Dermis microvascular lymphatic vessel endothelial cell (primary cell): ENCODE measurements around the gene SLC8A3. TPM values are rescaled to one million over a fixed set of nuclear protein-coding genes. Genes with fewer than 3 reads are reported as not detected.

Experiments used
- DNase-seq, 2 donors: peaks; one replicate each; pipeline versions ENCODE4 v3.0.0 to v3.0.0-alpha.2; 2010; ENCODE audit warnings: low read depth in 2 of 2
- total RNA-seq: library from RNA; depleted of rRNA; stranded (reverse); fragments of >200 nt; gene quantifications from 2 replicates; pipeline ENCODE4 v1.2.1, GENCODE V29; 2014

Gene SLC8A3
- total RNA-seq, 1 donor from 2014 or later: 0.13 TPM

- no peak for DNase-seq
These were observed 11.5 kb downstream of the SLC8A3 start for GRCh38 chr14:70177081-70177800.

- no peak for DNase-seq
These were observed 15.2 kb downstream of the SLC8A3 start for GRCh38 chr14:70173569-70173968.

- no peak for DNase-seq
These were observed 17.0 kb downstream of the SLC8A3 start for GRCh38 chr14:70171726-70172125.

DNA sequence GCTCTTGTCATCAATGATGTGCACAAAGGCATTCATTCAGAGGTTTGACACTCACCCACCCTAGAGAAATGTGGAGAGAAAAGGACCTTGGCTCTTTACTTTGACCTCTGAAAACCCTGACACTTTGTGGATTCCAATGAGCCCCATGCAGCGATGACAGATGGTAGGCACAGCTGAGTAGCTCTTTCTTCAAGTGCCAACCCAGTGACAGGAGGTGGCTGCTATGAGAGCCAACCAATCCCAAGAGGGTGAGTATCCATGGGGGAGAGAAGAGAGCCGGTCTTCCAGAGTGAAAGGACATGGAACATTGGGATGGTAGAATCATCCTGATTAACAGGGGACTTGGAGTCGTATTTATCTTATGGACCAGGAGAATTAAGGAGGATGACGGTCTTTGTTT is 17.8 kb downstream of the SLC8A3 start:
- DNase-seq: no peak

- no peak for DNase-seq
These were observed 20.3 kb downstream of the SLC8A3 start for GRCh38 chr14:70168406-70168805.

GRCh38 chr14:70166530-70167203 is 22.1 kb downstream of the SLC8A3 start:
- no peak for DNase-seq

DNA sequence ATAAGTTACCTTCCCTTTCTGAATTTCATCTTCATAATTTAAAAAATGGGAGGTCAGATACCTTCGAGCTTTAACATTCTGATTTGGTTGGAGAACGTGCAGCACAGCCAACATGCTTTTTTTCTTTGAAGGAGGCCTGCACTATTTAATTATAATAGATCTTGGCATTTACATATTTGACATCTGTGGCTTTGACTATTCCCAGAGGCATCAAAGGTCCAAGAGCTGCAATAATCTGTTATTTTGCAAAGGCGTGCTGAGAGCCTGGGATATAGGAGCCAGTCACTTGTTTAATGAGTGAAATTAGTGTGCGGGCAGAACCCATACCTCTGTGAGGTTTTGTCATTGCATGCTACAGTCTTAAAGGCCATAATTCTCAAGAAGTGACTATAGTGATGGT is 26.4 kb downstream of the SLC8A3 start:
- DNase-seq: no peak

- no peak for DNase-seq
These were observed 32.2 kb downstream of the SLC8A3 start for GRCh38 chr14:70156592-70156991.

GRCh38 chr14:70152704-70153103 is 36.0 kb downstream of the SLC8A3 start:
- no peak for DNase-seq

GRCh38 chr14:70152081-70152480 is 36.7 kb downstream of the SLC8A3 start:
- DNase-seq: no peak

DNA sequence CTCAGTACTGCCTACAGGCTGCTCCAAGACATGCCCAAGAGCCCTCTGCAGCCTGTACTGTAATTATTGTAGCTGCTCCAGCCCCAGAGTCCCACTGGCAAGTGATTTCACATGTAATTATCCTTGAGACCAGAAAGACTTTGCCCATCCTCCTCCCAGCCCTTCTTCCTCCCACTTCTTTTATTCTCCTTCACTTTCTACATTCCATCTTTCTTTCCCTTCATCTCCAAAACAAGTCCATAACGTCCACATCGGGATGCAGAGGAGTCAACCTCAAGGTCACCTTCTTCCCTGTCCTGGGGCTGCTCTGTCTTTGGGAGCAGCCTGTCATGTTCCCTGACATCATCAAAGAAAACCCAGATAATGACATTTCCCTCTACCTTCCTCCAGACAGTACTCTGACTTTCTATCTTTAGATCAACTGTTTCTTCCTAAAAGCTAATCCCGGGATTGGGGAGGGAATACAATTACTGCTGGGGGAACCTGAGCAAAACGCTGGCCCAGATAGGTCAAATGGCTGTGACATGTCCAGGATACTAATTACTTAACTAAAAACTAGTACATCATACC is 39.1 kb downstream of the SLC8A3 start:
- DNase-seq: no peak

GRCh38 chr14:70148911-70149595 is 39.7 kb downstream of the SLC8A3 start:
- no peak for DNase-seq

- DNase-seq: no peak
These were observed 40.4 kb downstream of the SLC8A3 start for GRCh38 chr14:70148351-70148750.

- DNase-seq: no peak
These were observed 44.7 kb downstream of the SLC8A3 start for GRCh38 chr14:70144046-70144445.

- DNase-seq: no peak
These were observed 45.4 kb downstream of the SLC8A3 start for GRCh38 chr14:70143306-70143705.

DNA sequence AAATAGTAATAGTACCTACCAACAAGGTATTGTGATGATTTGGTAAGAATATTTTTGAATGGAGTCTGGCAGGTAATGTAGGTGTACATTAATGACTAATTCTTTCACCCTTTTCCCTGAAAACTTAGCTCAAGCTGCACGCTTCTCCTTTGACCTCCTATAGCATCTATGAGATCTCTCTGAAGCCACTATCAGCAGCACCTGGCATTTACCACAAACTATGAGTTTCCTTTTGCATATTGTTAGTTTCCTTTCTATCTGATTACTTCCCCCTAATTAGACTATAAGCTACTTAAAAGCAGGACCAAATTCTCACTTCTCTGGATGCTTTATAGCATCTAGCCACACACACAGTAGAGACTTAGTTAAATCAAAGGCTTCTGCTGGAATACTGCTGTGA is 48.1 kb downstream of the SLC8A3 start:
- DNase-seq: no peak

DNA sequence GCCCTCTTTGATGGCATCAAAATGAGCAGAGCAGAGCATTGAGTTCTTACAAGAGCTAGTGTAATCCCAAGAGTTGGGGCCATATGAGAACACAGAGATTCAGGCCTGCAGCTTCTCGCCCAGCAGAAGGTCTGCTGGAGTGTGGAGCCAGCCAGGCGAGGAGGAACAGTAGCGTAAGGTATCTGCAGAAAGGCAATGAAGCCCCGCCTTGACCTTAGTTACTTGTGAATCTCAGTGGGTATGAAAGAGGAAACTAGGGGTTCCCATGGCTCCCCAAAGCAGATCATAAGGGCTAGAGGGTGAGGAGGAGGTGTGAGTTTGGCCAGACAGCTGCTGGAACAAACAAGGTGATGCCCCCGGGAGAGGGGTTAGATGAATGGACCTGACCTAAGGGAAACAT is 49.4 kb downstream of the SLC8A3 start:
- no peak for DNase-seq

DNA sequence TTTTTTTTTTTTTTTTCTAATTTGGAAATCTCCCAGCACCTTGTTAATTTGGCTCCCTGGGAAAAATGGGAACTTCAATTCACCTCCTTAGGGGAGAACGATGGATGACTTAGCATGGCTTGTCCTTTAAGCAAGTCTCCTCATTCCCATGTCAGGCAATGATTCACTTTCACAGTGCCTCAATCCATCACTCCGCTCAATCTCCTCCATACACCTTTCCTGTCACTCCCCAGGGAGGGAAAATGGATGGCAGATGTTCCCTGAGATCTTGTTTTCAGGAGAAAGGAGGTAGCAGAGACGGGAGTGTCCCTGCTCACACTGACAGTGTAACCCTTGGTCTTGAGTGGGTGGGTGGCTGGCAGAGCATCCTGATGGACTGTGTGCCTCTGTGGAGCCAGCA is 51.0 kb downstream of the SLC8A3 start:
- DNase-seq: no peak

GRCh38 chr14:70133461-70133860 is 55.3 kb downstream of the SLC8A3 start:
- DNase-seq: no peak

- DNase-seq: no peak
These were observed 58.3 kb downstream of the SLC8A3 start for GRCh38 chr14:70130482-70130881.

DNA sequence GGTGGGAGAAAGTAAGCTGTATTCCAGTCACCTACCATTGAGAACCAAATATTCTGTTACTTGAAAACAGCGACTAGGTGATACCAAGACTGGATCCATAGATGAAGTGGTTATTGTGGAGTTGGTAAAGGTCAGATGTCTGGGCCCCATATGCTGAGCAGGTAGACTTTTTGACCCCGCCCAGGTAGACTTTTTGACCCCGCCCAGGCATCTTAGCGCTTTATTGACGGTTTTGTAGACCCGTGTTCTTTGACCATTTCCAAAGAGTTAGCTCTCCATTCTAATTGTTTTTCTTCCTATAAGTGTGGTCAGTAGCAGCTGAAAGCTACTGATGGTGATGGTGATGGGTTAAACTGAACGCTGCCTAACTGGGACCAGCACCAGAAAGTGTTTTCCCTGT is 61.6 kb downstream of the SLC8A3 start:
- no peak for DNase-seq

DNA sequence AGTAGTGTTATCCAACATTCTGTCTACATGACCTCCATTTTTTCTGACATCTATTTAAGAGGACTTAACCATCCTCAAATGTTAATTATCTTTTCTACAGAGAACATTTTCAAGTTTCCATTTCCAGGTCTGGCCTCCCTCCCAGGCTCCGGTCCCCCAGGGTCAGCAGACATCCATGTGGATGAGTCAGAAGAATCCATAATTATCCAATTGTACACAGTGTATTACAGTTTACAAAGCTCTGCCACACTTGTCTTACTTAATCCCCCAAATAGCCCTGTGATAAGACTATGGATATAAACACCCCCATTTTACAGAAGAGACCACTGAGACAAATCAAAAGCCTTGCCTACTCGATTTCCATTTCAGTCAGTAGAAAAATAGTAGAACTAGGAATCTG is 65.0 kb downstream of the SLC8A3 start:
- DNase-seq: no peak
